Peyer's patch (tissue), 4 donors: ENCODE results near the gene PEX26.

Experiments used
- POLR2A ChIP-seq, 2 donors: fragments of 450-650 bp; IDR thresholded peaks; one replicate each; pipeline ENCODE4 v1.5.1; 2017; ENCODE audit warnings: antibody characterized with exemption in 2 of 2, mild to moderate bottlenecking in 2 of 2, moderate library complexity in 2 of 2
- TF ChIP-seq, protein P1 (sequence below), 6 experiments: fragments of 450-650 bp in 4 of 6; fragments of 200-600 bp in 2 of 6; sonication (generic) in 1 of 6; IDR thresholded peaks; one replicate each; pipeline ENCODE4 v1.5.1; 2017 to 2019; ENCODE audit warnings: antibody characterized with exemption in 6 of 6, mild to moderate bottlenecking in 3 of 6, moderate library complexity in 1 of 6

DNA sequence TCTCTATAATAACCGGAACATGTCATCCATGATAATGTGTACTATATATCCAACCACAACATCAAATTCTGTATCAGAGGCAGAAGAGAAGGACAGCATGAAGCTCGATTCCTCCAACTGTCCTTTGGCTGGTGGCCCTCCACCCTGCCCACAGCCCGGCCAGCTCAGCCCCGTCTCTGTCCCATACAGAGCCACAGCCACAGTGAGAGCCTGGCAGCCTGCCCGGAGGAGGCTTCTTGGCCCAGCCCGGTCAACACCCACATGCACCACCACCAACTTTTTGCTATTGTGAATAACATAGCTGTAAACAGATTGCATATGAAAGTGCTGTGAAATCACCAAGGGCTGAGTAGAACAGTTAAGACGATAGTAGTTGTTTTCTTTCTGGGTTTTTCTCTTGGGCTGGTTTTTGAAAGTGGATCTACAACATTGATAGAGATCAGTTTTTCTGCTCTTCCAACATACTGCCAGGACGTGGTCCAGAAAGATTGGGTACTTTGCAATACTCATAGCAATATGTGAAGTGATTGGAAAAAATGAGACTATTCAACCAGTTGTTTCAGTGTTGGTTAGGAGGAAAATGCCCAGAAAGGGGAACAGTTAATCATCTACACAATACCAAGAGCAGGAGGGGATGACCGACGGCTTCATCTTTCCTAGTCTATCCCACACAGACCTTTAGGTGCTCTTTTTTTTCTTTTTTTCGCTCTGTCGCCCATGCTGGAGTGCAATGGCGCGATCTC is 25.9 kb downstream of the PEX26 start:
- TF ChIP-seq, protein P1, sequence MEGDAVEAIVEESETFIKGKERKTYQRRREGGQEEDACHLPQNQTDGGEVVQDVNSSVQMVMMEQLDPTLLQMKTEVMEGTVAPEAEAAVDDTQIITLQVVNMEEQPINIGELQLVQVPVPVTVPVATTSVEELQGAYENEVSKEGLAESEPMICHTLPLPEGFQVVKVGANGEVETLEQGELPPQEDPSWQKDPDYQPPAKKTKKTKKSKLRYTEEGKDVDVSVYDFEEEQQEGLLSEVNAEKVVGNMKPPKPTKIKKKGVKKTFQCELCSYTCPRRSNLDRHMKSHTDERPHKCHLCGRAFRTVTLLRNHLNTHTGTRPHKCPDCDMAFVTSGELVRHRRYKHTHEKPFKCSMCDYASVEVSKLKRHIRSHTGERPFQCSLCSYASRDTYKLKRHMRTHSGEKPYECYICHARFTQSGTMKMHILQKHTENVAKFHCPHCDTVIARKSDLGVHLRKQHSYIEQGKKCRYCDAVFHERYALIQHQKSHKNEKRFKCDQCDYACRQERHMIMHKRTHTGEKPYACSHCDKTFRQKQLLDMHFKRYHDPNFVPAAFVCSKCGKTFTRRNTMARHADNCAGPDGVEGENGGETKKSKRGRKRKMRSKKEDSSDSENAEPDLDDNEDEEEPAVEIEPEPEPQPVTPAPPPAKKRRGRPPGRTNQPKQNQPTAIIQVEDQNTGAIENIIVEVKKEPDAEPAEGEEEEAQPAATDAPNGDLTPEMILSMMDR (IDR thresholded peaks at IDR 0.05): no peak
- TF ChIP-seq POLR2A (IDR thresholded peaks at IDR 0.05): no peak
